ENCODE data around the gene ADCY3.

DNA sequence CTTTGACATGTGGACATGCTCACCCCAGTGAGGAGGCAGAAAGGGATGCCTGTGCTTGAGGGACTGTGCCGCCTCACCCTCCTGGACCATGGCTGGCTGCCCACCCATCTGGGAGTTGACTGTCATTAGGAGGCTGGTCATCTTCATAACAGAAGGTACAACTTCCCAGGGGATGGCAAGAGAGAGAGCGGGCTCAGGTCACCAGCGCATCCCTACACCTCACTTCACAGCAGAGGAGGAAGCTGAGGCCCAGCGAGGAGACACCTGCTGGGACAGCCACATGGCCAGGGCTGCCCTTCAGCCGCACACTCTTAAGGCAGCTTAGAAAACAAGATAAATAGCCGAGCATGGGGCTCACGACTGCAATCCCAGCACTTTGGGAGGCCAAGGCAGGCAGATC is 59.4 kb downstream of the ADCY3 start:
- TF ChIP-seq, protein P1, sequence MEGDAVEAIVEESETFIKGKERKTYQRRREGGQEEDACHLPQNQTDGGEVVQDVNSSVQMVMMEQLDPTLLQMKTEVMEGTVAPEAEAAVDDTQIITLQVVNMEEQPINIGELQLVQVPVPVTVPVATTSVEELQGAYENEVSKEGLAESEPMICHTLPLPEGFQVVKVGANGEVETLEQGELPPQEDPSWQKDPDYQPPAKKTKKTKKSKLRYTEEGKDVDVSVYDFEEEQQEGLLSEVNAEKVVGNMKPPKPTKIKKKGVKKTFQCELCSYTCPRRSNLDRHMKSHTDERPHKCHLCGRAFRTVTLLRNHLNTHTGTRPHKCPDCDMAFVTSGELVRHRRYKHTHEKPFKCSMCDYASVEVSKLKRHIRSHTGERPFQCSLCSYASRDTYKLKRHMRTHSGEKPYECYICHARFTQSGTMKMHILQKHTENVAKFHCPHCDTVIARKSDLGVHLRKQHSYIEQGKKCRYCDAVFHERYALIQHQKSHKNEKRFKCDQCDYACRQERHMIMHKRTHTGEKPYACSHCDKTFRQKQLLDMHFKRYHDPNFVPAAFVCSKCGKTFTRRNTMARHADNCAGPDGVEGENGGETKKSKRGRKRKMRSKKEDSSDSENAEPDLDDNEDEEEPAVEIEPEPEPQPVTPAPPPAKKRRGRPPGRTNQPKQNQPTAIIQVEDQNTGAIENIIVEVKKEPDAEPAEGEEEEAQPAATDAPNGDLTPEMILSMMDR (IDR thresholded peaks at IDR 0.05), result no peak
- TF ChIP-seq POLR2A (IDR thresholded peaks at IDR 0.05), result no peak

All from adrenal gland (tissue), 5 donors.